Subcutaneous adipose tissue (tissue), 4 donors: Measurements from ENCODE around the gene APOC3. TPM values are rescaled to one million over a fixed set of nuclear protein-coding genes. Genes with fewer than 3 reads are reported as not detected.

ENCODE experiments used
- total RNA-seq, 4 donors: library from RNA; depleted of rRNA; stranded (reverse); fragments of >200 nt; gene quantifications; one replicate each; pipeline ENCODE4 v1.1.0, GENCODE V29; 2016
- TF ChIP-seq, protein P1 (sequence below): fragments of 450-650 bp; IDR thresholded peaks from one replicate; pipeline ENCODE4 v1.5.1; 2016; ENCODE audit warnings: low read depth, mild to moderate bottlenecking, control low read depth, antibody characterized with exemption, moderate library complexity

Gene APOC3
- total RNA-seq, 4 donors from 2014 or later = not detected

GRCh38 chr11:116793772-116794097 is 36.0 kb upstream of the APOC3 start:
- TF ChIP-seq, protein P1, sequence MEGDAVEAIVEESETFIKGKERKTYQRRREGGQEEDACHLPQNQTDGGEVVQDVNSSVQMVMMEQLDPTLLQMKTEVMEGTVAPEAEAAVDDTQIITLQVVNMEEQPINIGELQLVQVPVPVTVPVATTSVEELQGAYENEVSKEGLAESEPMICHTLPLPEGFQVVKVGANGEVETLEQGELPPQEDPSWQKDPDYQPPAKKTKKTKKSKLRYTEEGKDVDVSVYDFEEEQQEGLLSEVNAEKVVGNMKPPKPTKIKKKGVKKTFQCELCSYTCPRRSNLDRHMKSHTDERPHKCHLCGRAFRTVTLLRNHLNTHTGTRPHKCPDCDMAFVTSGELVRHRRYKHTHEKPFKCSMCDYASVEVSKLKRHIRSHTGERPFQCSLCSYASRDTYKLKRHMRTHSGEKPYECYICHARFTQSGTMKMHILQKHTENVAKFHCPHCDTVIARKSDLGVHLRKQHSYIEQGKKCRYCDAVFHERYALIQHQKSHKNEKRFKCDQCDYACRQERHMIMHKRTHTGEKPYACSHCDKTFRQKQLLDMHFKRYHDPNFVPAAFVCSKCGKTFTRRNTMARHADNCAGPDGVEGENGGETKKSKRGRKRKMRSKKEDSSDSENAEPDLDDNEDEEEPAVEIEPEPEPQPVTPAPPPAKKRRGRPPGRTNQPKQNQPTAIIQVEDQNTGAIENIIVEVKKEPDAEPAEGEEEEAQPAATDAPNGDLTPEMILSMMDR = no peak

DNA sequence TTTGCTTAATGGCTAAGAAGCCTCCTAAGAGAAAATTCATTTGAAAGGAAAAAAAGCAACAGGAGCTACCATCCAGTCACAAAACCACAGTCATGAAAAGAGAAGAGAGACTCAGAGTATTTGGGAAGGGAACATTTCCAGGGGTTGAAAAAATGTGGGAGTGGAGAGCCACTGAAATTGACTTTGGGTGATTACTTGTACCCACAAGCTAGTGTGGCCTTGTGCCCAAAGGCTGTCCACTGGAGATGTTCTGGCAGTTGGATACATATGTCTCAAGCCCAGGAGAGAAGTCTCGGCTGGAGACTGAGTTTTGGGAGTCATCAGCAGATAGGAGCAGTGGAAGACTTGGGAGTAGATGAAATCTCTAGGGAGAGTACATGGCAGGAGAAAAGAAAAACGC is 34.9 kb upstream of the APOC3 start:
- TF ChIP-seq, protein P1 = no peak

DNA sequence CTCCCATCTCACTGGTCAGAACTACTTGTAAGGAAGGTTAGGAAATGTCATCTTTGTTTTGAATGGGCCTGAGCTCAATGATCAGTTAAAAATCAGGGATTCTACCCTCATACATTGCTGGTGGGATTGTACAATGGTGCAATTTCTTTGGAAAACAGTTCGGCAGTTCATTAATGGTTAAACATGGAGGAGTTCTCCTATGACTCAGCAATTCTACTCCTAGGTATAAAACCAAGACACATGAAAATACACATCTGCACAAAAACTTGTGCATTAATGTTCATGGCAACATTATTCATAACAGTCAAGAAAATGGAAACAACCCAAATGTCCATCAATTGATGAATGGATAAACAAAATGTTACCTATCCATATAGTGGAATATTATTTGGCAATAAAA is 33.2 kb upstream of the APOC3 start:
- TF ChIP-seq, protein P1 = no peak

DNA sequence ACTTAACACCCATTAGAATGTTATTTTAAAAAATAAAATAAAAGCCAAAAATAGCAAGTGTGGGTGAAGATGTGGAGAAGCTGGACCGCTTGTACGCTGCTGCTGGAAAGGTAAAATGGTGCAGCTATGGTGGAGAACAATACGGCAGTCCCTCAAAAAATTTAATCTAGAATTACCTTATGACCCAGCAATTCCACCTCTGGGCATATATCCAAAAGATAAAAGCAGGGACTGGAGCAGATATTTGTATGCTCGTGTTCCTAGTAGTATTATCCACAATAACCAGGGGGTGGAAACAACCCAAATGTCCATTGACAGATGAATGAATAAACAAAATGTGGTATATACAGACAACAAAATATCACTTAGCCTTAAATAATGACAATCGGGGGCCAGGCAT is 31.9 kb upstream of the APOC3 start:
- TF ChIP-seq, protein P1 = no peak

GRCh38 chr11:116798368-116798767 is 31.3 kb upstream of the APOC3 start:
- TF ChIP-seq, protein P1 = no peak

DNA sequence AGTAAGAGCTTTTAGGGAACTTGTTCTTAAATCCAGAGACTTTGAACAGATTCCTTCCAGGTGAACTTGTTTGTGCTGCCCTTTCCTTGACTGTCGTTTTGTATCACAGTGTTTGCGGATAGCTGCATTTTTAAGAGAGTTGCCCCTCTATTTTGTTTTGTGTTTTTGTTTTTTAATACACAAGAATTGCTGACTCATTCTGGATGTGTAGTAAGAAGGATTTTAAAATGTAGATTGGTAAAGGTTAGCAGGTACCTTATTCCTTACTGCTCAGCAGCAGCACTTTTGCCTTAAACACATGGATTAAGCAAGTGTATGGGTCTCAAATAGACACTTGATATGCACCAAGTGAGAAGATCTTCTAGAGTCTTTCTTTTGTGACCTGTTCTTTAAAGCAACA is 29.1 kb upstream of the APOC3 start:
- TF ChIP-seq, protein P1 = no peak

GRCh38 chr11:116804001-116804400 is 25.7 kb upstream of the APOC3 start:
- TF ChIP-seq, protein P1 = no peak
